Cerebellar nuclear complex (tissue), 1 donor: Measurements from ENCODE around the gene PHF19.

Experiments
- DNase-seq, 2 experiments: peaks; one replicate each; lab custom pipeline; 2025; lab: John Stamatoyannopoulos, UW

Gene PHF19

DNA sequence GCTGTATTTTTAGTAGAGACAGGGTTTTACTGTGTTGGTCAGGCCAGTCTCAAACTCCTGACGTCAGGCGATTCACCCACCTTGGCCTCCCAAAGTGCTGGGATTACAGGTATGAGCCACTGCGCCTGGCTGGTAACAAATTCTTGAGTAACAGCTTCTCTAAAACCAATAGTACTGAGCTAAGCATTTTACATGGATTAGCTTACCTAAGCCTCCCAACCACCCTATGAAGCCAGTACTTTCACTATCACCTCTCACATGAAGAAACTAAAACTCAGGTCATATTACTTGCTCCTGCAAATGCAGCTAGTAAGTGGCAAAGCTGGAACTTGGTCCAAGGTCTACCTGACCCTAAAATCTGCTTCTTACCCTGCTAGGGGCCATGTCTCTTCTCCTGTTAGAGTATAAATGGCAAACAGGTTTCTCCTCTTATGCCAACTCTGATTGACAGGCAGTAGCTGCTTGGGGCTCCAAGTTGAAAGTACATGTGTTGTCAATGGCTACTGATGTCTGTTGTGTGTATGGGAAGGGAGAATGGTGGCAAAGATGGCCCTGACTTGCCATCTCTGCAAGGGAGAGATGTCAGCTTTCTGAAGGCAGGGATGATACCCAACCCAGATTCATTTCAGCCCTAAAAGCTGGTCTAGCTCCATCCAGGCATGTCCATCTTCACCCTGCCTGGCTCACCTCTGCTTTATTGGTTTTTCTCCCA lies 4.0 kb downstream of the PHF19 start:
- no peak for DNase-seq

DNA sequence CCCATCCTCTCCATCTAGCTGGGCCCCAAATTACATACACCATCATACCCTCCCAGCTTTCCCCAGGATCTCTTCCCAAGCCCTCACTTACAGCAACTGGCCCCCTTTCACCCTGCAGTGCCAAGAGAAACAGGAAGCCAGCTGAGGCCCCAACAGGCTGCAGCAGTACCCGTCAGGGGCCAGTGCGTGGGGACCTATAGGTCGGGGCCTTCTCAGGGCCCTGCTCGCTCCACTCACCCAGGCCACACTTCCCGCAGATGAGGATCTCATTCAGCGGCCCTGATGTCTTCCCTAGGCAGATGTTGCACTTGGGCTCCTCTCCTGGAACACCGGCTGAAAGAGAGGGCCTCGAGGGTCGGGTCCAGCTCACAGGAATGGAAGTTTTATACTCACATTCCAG lies 6.8 kb downstream of the PHF19 start:
- no peak for DNase-seq

DNA sequence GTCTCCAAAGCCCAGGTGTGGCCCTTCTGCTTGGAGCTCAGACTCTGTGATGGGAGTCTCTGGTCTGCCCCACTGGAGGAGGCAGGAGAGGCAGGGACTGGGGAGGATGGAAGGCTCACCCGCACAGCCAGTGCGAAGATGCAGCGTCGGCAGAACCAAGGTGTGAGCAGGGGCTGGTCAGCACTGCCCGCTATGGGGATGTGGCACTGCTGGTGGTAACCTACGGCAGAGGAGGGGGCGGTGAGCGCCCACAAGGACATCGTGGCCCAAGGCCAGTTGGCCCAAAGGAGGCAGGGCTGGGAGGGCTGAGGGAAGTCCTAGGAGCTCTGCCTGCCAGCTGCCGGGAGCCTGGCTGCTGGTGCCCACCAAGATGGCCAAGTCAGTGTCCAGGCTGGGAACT lies 7.3 kb downstream of the PHF19 start:
- DNase-seq, result no peak

DNA sequence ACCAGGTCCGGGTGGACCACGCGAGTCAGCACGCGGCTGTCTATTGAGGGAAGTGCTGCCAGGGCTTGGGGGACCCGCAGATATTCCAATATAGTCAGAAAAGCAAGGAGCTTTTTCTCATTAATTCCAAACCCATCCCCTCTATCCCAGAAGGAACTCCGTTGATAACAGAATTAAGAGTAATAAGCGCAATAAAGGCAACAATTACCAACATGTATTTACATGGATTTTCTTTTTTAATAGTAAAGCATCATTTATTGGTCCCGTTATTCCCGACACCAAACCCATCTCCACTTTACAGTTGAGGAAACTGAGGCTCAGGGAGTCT lies 7.7 kb downstream of the PHF19 start:
- DNase-seq, result no peak

DNA sequence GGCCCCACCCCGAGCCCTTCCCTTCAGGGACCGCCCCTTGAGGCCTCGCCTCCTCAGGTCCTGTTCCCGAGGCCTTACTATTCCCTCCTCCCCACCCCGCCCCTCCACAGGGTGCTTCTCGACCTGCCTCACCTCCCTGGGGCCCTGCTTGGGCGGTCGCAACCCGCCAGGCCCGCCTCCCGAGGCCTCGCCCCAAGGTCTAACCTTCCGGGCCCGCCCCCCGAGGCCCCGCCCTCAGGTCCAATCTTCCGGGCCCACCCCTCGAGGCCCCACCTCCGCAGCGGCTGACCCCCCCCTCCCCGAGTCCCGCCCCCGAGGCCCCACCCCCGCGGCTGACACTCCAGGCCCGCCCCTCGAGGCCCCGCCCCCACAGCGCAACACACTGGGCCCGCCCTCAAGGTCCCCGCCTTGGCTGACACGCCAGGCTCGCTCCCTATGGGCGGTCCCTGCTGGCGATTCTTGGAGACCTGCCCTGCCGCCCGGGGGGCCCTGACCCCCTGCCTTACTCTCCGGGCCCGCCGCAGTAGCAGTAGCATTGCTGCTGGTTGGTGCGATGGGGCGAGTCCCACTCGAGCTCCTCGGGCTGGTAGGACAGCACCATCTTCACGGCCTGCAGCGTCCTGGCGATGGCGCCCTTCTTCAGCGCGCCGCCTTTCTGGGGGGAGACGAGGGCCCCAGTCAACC lies 8.2 kb downstream of the PHF19 start:
- no peak for DNase-seq

DNA sequence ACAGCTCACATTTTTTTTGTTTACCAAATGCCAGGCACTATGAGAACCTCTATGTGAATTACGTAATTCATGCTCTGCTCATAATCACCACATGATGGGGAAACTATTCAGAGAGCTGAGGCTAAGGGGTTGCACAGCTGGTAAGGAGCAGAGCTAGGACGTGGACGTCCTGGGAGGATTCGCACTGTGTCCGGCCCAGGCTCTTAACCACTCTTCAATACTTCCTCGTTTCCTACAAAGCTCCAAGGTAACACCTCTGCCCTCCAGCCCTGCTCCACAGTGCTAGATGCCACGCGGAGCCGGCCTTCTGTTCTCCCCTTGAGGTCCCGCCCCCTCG lies 8.7 kb downstream of the PHF19 start:
- DNase-seq, result no peak

DNA sequence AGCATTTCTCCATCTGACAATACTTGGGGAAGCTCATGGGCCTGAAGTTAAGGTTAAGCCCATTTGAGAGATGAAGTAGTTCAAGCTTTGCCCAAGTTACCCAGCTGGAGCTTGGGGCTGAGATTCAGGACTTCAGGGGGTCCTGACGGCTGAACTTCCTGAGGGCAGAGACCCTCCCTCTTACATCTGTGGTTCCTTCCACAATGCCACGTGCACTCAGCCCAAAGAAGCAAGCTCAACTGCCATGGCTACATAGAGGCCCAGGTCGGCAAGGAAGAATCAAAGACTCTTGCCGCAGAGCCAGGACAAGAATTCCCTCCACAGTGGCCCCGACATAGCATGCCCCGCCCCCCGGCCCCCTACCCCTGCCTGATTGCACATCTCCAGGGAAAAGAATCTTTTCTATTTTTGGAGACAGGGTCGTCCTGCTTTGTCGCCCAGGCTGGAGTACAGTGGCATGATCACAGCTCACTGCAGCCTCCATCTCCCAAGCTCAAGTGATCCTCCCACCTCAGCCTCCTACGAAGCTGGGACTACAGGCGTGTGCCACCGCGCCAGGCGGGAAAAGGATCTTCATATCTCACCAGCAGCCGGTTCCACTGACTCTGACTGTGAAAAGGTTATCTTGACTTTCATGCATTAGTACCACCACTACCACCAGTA lies 9.2 kb downstream of the PHF19 start:
- DNase-seq, result no peak

DNA sequence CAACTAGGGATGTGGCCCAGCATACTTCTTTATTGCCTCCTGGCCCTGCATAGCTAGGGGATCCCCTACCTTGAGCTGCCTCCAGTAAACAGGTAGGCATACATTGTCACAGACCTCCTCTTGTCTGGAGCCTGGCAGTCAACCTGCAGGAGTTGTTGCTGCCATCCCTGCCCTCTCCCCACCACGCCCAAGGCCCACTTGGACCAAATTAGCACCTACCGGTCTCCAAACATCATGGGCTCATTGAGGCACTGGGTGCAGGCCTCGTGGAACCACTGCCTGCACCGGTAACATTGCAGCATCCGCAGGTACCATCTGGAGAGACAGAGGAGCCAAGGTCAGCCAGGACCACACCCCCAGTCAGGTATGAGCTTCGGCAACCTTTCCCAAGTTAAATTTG lies 10.3 kb downstream of the PHF19 start:
- DNase-seq, result no peak

DNA sequence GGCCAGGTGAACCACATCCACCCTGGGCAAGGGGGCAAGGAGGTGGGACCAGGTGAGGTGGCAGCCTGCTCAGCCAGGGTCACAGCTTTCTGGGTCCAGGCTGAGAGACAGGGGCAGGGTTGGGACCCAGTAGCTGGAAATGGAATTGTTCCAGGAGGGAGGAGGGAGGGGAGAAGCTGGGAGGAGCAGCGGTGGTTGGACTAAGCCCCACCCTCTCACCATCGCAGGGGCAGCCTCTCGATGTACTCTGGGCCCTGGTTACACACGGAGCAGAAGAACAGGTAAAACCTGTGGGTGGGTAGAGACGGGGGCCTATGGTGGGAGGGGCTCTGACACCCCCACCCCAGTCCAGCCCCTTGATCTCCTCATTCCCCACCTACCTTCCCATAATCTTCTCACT lies 11.2 kb downstream of the PHF19 start:
- DNase-seq, result no peak

DNA sequence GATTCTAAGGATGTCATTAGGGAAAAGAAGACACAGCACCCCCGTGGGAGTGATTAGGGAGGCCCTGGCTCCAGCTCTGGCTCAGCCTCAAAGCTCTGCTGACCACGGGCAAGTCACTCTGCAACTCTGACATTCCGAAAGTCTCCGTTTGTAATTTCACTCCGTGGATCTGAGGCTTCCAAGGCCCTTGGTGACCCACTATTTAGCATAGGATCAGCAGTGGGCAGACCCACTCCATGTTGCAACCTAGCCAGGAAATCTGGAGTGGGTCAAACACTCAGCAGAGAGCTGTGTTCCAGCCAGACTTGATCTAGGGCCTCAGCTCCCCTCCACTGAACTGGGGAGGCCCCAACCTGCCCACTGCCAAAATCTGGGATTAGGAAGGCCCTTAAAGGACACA lies 11.8 kb downstream of the PHF19 start:
- DNase-seq, result no peak

DNA sequence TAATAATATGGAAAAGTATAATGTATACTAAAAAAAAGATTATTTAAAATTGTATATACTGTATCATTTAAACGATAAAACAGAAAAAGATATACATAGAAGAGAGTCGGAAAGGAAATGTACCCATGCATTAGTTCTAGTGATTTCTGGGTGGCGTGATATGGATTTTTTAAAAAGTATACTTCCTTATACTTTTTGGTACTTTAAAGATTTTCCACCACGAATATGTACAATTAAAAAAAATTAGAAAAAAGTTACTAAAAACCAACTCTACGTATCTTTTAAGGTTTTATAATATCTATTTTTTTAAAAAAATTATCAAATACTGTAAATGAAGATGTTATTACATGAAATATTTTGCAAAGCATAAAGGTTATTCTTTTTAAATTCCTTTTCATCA lies 12.3 kb downstream of the PHF19 start:
- DNase-seq, result no peak

DNA sequence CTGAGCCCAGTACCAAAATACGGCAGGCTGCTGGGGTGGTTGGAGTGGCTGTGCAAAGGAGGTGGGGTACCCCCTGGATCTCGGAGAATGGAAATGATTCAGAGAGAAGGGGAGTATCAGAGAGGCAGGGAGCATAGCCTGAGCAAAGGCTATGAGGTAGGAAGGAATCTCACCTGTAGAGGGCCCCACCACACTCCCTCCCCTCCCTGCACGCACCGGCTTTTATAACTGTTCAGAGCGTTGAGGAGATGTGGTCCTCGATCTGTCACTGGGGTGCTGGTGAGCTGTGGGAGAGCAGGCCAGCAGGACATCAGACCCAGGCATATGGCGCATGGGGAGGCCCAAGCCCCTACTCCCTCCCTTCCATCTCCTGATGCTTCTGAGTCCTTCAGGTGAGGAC lies 13.2 kb downstream of the PHF19 start:
- no peak for DNase-seq

DNA sequence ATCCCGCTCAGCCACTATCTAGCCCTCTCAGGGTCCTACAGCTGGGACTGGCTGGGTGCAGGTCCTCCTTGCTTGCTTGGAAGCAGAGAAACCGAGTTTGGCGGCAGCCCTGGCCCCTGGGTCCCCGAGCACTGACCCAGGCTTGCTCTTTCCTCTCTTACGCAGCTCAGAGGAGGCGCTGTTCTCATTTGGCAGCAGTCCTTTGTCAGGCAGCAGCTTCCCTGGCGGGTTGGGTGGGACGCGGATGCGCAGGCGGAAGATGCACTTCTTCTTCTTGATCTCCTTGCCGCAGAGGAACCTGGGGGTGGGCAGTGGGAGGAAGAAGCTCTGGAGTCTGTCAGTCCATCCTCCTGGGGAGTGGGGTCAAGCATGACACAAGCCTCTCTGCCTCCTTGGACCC lies 14.5 kb downstream of the PHF19 start:
- no peak for DNase-seq

DNA sequence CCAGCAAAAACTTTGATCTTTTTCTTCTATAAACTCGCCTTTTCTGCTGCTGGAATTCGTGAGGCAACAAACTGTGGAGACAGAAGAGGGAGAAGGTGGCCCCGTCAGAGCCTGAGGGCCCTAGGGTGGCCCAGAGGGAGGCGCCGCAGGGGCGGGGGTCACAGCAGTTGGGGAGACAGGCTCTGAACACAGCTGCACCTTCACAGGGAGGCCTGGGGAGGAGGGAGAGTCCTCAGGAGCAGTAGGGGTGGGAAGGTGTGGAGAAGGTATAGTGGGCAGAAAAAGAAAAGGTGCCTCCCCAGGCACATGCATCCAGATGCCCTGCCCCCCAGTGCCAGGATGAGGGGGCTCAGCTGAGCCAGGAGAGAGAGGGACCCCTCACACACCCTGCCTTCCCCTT lies 15.1 kb downstream of the PHF19 start:
- no peak for DNase-seq

DNA sequence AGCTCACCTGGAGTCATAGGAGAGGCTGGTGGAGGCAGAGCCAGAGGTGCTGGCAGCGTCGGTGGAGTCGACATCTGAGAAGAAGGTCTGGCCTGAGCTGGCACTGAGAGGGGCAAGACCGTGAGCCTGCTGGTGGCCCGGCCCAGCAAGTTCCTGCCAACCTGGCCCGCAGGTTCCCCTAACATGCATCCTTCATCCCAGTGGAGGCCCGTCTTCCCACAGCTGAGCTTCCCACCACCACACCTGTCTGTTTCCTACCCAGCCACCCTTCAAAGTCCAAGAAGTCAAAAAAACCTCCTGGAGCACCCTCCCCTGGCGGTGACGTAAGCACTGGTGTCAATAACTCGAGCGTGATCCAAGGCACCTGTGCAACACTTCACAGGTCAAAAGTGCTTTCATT lies 16.9 kb downstream of the PHF19 start:
- no peak for DNase-seq

DNA sequence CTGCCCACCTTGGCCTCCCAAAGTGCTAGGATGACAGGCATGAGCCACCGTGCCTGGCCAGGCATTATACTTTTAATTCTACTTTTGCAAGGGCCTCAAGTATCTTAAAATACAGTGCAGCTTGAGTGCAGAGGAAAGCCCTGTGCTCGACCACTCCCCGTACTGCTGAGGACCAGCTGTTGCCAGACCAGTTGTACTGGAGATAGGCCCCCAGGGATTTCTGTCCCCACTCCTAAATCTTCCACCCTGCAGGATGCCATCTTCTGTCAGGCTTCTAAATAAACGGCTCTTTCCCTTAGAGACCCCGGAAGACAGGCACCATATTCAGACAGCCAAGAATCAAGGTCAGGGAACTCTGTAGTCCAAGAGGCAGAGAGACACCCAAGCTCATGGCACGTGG lies 17.6 kb downstream of the PHF19 start:
- no peak for DNase-seq

DNA sequence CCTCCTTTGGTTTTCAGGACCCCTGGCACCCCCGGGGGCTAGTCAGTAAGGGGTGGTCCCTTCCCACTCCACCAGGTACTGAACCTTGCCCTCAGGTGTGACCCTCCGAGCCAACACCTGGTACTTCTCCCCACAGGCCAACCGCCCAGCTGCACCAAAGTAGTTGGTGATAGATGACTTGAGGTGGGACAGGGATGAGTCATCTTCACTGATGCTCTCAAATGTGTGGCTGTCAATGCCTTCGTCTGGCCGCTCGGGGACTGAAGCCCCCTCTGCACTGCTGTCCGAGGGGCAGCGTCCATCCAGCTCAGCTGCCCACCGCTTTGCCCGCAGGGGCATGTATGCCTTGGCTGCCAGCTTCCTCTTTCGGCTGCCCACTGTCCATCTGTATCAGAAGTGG lies 19.1 kb downstream of the PHF19 start:
- DNase-seq, result no peak

DNA sequence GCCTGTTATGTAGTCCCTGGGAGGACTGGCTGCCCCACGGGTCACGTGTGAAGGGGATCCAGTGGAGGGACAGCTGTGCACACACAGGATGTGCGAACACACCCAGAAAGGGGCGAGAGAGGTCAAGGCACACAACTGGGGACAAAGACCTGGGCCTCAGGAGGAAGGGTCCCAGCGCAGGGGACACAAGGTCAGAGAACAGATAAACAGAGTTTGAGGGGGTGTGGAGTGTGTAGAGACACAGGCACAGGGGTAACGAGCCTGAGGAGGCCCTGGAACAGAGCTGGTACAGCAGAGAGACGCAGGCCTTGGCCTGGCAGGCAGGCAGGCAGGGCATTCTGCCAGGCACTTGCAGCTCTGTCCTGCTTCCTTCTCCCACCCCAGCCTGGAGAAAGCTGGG lies 19.5 kb downstream of the PHF19 start:
- no peak for DNase-seq

DNA sequence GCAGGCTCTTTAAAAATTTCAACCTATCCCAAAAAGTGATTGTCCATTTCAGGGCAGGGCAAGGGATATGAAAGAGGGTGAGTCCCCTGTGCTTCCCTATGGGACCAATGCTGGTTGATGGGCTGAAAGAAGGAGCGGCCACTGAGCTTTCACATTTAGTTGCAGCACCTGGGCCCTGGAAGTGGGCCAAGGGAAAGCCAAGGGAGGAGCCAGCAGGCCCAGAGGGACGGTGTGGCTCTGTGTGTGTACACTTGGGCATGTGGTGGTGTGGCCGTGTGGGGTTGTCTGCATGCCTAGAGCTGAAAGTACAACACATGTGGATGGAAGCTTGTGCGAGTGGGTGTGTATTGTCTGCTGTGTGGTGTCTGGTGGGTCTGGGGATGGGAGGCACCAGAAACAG lies 20.3 kb downstream of the PHF19 start:
- no peak for DNase-seq

DNA sequence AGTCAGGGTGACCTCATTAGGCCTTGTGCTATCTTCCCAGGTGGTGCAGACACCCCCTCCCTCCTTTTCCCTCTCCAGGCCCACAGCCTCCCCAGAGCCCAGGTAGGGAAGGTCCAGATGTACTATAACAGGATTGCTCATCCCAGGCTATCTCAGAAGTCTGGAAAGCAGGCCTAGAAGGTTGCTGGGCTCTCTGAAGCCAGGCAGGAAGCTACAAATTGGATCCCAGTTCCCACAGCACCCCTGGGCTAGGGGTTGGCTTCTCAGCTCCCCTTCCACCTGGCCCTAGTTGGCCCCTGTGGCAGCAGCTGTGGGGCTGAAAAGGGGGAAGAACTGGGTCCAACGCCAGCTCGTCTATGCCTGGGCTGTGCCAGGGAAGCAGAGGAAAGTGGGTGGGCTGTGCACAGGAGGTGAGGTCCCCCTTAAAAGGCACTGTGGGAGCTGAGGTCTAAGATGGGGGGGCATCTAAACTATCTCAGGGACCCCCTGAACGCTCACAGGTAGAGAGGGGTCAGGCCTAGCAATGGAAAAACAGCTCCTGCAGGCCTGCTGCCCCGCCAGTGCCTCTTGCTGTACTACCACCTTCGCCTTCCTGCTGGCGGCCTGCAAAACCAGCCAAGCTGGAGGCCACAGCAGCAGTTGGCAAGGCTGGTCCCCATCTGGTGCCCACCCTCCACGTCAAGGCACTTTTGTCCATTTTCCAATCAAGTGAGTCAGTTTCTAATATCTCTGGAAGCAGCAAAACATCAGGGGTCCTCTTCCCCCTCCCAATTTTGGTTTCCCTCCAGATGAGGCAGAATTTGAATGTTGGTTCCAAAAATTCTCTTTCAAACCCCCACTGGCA lies 20.9 kb downstream of the PHF19 start:
- no peak for DNase-seq

DNA sequence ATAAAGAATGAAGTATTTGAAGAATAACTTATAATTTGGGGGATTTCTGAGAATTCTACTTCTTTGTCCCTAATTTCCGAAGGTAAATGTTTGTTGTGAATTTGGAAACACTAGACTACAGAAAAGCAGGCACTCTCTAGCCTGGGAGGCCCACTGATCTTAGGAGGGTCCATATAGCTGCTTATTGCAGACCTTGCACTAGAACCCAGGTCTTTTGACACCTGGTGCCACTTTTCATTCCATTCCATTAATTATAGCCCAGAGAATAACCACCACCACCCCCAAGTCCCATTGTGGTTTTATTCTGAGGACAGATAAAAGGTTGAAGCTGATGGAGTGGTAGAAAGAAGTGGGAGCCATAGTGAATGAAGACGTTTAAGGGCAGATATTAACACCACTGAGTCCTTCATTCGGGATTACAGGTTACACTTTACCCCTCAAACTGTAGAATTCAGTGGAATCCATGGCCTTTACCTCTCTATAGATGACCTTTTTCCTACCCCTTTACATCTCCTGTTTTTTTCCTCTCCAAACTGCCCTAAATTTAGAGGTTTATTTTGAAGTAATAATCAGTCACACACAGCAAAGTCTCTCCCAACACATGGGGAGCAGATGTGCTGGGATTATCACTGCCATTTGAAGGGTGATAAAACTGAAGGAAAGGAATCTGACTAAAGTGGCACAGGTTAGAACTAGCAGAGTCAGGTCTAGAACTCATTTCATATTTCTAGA lies 22.2 kb downstream of the PHF19 start:
- DNase-seq, result no peak

DNA sequence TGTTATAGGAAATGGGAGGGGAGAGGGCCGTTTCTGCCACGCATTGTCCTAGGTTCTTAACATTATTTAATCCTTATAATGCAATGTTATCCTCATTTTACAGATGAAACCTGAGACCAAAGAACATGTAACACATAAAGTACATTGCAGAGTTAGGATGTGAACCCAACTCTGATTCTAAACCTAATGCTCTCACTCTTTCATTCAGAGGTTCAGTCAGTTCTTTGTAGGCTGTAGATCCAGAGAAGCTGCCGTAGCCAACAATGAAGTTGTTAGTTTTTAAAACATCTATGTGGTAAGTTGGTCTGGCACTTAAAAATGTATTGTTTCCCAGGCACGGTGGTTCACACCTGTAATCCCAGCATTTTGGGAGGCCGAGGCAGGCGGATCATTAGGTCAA lies 23.8 kb downstream of the PHF19 start:
- DNase-seq, result no peak
